Measurements from ENCODE around the gene TRABD.

The TRABD gene

DNA sequence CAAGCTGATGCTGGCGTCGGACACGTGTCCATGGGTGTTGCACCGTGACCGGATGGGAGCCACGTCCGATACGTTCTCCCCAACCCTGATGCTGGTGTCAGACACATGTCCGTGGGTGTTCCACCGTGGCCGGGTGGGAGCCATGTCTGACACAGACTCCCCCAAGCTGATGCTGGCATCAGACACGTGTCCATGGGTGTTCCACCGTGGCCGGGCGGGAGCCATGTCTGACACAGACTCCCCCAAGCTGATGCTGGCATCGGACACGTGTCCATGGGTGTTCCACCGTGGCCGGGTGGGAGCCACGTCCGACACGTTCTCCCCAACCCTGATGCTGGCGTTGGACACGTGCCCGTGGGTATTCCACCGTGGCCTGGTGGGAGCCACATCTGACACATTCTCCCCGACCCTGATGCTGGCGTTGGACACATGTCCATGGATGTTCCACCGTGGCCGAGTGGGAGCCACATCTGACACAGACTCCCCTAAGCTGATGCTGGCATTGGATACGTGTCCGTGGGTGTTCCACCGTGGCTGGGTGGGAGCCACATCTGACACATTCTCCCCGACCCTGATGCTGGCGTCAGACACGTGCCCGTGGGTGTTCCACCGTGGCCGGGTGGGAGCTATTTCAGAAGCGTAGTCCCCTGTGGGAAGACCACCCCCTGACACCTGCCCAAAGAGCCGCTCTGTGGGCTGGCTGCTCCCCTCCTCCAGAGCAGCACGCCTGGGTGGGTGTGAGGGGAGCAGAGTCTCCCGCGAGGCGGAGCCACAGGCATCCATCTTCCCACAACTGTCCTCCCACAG is 35.1 kb downstream of the TRABD start:
- DNase-seq, result no peak

DNA sequence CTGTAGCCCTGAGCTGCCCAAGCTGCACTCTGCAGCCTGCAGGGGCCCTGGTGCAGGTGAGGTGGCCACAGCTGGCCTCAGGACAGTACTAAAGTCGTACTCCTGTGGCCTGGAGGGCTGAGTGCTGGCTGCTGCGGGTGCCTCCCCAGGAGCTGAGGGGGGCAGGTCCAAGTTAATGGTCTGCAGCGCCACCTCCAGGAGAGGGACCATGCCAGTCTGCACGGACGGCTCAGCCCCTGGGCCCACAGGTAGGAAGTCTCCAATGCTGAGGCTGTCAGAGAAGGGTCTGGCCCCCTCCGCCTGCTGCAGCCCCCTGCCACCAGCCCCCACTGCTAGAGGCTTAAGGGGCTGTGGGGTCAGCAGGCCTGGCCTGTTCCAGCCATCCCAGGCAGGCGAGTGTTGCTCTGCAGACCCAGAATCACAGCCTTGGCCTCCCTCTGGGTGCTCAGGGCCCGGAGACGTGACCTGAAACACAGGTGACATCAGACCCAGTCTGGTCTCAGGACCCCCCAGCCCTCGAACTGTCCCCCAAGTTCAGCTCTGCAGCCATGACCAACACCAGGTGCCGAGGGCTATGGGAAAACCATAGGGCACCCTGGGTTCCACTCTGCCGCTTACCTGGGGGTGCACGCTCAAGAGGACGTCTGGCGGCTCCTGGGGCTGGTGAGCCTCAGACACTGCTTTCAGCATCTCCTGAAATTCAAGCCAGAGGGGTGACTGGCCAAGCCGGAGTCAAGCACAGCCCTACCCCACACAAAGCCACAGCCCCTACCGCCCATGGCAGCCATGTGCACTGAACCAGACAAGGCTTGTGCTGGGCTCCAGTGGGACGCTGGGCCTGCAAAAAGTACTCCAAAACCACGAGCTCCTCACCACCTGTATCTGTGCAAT is 35.9 kb downstream of the TRABD start:
- DNase-seq, result no peak

DNA sequence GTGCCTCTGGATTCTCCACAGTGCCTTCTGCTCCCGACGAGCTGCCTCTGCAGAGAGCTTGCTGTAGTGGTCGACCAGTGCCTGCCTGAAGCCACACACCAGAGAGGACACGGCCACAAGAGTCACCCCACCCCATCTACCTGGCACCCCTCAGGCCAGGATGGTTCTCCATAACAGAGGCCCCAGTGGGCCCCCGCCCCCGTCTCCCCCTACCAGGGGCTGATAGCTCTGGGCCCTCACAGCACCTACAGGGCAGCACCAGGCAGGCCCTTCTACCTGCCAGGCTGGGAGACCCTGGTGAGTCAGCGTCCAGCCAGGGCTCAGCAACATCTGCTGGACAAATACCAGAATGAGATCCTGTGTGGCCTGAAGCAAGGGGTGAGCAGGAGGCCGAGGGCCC is 36.8 kb downstream of the TRABD start:
- DNase-seq, result no peak

DNA sequence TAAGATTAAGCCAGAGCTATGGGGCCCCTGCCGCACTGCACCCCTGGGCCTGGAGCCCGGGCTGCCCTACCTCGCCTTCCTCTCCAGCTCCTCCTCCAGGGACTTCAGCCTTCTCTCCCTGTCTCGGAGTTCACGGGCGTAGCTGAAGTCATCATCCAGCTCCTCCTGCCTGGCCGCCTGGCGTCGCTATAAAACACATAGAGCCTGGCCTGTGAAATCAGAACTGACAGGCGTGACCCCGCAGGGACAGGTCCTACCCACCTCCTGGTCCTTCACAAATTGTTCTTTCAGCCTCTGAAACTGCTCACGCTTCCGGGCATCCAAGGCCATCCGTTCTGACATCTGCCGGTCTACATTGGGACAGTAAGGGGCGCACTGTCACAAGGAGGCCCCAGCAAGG is 38.4 kb downstream of the TRABD start:
- DNase-seq, result no peak

DNA sequence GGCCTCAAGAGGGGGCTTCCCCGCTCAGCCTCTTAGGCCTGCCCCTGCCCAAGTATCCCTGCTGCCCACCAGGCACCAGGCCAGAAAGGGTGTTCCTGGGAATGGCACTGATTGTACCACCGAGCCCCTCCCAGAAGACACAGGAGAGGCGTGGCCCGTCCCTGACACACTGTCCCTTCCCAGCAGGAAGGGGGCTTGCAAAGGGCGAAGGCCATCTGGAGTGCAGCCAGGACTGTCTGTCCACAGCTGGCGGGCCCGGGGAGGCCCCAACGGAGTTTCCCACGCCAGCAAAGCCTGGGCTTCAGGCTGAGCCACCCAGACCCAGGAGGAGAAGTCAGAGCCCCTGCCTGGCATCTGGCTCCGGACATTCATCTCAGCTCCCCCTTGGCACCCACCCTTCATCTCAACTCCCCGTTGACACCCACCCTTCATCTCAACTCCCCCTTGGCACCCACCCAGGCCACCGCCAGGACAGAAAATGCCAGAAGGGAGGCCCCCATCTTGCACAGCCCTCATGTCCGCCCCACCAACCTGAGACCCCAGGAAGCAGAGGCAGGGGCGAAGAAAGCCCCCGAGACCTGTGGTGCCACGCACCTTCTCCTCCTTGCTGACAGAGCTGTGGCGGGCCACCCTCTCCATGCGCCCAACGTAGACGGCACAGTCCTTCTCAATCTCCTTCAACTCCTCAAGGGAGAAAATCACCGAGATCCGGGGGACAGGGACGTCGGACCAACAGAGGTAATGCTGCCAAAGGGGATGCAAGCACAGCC is 39.7 kb downstream of the TRABD start:
- DNase-seq, result no peak

DNA sequence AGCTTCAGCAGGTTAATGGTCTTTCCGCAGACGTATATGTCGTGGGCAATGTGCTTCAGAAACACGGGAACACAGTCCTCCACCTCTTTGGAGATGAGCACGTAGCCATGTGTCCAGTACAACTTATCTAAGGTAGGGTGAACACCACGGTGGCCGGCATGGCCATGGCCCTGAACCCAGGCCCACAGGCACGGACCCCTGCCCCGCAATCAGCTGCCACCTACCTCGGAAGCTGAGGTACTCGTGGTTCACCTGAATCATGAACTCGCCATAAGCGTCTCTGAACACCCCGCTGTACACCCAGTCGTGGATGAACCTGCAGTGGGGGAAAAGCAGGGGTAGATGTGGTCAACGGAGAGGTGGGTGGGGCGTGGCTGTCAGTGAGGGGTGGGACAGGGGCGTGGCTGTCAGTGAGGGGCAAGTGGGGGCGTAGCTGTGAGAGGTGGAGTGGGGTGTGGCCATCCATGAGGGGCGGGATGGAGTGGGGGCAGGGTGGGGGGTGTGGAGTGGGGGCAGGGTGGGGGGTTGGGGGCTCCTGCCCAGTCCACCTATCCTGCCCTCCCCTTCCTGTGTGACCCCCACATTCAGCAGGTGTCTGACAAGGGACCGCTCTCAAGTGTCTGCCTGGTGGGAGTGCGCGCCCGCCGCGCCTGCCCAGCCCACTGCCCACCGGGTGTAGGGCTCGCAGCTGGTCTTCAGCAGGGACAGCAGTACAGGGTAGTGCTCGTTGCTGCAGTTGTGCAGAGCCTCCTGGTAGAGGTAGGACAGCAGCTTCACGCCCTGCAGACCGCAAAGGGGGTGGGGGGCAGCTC is 40.6 kb downstream of the TRABD start:
- DNase-seq, result no peak

DNA sequence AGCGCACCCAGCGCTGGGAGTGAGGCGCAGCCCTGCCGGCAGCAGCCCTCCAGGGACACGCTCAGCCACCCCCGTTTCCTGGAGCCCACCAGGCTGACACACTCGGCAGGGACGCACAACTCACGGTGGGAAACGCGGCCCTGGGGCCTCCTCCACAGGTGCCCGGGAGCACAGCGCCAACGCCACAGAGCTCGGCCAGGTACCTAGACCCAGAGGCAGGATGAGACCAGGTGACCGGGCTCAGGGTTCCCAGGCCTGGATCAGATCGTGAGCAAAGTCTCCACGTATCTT is 41.1 kb downstream of the TRABD start:
- no peak for DNase-seq

DNA sequence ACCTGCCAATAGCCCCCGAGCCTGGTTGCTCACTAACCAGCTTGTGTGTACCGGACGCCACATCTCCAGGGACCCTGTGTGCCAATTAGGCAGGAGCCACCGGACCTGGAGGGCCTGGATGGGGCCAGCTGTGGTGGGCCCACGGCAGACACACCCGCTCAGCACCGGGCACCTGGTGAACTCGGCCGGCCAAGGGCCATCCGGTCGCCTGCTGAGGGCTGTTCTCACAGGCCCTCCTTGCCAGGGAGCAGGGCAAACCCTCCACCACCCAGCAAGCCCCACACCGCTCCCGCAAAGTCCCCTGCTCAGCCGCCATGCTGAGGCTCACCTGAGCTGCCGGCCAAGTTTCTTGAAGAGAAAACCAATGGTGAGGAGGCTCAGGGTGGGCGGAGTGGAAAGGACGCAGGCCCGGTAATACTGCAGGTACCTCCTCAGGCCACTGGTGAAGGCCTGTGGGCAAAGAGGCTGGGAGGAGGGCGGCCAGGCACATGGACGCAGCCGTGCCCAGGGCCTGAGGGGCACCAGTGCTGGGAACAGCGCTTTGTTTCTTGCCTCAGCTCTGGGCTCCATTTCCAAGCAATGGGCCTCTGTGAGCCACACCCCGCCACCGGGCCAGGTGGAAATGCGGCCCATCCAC is 42.0 kb downstream of the TRABD start:
- no peak for DNase-seq

DNA sequence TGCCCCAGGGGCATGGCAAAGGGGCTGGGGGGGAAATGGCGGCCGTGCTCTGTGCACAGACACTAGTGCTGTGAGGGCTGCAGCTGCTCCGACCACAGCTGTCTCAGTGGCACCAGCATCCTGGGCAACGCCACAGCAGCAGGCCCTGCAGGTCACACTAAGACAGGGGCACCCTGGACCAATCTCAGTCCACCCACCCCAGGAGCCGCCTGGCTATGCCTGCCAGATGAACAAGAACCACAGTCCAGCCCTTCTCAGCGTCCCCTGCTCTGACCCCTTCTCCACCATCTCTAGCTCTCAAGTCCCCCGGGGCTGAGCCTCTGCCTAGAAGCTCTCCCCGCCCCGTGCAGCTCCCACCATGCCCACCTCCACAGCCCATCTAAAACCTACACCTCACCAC is 42.7 kb downstream of the TRABD start:
- no peak for DNase-seq

DNA sequence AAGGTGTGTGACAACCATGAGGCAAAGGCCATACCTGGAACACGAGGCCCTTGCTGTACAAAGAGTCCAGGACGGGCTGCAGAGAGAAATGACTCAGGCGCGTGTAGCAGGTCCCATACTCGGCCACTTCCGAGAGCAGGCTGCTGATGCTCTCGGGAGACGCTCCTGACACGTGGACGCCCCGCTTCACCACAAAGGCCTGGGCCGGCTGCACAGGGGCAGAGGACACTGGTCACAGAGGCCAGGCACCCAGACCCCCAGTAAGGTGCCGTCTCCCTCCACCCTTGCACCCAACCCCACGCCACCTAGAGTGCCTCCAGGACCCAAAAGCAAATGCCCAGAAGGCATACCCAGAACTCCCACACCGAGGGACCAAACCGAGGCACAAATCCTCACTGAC is 43.7 kb downstream of the TRABD start:
- DNase-seq, result no peak

DNA sequence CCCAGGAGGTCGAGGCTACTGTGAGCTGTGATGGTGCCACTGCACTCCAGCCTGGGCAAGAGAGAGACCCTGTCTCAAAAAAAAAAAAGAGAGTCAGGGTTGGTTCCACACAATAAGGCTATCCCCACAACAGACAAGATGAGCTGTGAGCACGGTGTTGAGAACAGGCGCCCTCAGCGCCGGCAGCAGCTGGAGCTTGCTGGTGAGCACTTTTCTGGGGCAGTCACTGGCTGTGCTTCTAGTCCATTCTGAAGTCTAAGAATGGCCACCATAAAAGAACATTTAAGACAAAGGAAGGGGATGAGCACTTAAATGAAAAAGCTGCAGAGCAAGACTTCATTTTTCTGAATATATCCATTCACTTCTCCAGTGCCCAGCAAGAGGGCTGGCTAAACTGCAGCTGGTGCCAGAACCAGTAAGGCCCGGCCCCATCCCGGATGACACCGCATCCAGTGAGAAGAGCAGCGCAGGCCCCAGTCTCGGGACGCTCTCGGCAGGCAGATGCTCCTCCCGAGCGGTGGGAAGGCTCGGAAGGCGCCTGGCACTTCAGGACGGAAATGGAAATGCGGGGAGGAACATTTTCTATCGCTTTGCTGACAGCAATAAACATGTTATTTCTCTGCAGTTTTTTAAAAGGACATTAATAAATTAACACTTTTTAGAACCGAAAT is 46.9 kb downstream of the TRABD start:
- no peak for DNase-seq

DNA sequence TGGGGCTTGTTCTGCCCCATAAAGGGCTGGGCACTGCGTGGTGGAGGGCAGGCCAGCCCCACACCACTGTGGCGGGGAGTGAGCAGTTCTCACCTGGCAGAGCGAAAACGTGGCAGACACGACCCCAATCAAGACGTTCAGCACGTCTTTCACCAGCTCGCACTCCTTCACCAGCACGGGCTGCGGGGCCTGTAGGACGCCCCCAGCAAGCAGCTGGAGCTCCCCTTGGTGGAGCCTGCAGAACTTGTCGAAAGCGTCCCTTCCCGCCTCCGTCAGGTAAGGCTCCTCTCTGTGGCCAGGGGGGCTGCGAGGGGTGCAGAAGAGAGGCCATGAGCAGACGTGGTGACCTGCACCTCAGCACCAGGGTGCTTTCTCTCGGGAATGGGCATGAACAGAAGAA is 47.5 kb downstream of the TRABD start:
- DNase-seq, result no peak

DNA sequence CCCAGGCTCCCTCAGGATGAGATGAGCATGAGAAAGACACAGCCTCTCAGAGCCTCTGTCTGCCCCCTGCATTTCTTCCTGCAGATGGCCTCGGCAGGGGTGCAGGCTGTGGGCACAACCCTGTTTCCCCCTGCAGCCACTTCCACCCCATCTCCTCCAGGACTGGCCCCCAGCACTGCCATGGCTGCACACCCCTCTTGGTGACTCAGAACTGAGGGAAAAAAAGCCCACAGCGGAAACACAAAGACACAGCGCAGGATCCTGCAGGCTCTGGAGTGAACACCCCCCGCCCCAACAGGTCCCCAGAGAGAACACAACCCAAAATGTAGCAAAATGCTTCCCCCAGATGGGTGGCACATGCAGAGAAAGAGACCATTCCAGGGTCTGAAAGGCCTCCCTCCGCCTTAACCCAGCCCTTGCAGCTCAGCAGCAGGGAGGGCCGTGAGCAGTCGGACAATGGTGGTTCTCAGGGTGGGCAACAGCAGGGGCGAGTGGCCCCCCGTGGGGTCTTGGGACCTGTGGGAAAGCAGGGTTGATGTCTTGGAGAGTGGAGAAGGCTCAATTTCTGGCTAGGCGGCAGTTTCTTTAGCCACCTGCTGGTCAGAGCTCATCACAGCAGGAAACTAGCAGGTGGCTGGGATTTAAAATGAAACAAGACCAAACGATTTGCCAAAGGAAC is 51.2 kb downstream of the TRABD start:
- DNase-seq, result no peak

DNA sequence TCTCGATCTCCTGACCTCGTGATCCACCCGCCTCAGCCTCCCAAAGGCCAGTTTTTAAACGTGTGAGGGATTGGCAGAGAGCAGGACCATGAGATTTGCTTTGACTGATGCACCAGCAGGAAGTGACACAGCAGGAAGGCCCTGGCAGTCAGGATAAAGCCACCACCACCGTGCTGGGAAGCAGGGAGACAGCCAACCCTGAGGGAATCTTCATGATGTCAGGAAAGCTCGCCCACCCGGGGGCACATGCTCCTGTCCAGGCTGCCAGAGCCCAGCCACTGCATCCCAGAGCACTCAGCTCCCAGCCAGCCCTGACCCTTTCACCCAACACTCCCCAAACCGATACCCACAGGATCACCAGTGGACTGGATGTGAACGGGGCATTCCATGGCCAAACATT is 53.0 kb downstream of the TRABD start:
- no peak for DNase-seq

DNA sequence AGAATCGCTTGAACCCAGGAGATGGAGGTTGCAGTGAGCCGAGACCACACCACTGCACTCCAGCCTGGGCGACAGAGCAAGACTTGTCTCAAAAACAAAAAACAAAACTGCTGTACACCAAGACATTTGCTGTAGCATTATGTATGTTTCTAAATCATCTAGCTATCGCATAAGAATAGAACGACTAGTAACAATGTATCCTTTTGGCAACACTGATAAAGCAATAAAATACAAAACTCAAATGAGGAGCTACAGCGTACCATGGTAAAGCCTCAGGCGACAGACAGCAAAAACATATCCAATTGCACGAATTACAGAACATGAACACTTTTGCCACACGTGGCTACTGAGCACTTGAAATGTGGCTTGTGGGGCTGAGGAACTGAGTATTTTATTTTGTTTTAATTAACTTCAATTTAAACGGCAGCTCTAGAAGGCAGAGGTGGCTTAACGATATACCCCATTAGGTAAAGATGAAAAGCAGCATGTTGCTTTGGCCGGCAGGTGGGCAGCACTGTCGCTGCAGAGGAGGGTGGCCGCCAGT is 56.8 kb downstream of the TRABD start:
- DNase-seq, result no peak

DNA sequence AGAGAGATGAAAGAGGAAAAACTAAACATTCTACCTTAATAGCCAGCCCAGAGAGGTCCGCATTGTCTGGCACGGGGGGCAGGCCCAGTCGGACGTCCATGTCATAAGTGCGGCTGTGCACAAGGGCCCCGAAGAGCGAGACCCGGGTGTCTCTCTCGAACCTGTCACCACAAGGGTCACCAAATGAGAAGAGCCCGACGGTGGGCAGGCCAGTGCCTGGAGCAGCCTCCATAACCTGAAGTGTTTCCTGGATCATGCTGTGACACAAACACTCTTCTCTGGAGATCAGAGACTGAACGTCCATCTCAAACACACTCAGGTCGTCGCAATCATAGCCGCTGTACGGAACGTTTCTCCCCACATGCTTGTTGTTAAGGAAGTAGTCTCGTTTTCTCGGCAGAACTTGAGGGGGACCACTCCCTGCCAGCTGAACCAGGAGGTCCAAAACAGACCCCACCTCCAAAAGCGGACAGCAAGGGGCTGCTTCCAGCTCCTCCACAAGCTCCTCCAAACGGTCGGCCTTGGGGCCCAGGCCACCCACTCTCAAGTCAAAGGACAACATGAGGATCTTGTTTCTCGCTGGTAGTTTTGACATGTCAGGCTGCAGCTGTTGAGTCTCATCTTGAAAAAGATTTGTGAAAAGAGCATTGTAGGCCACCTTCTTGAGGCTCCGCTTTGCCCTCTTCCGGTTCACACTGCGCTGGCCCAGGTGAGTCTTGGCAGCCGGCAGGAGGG is 58.1 kb downstream of the TRABD start:
- no peak for DNase-seq

DNA sequence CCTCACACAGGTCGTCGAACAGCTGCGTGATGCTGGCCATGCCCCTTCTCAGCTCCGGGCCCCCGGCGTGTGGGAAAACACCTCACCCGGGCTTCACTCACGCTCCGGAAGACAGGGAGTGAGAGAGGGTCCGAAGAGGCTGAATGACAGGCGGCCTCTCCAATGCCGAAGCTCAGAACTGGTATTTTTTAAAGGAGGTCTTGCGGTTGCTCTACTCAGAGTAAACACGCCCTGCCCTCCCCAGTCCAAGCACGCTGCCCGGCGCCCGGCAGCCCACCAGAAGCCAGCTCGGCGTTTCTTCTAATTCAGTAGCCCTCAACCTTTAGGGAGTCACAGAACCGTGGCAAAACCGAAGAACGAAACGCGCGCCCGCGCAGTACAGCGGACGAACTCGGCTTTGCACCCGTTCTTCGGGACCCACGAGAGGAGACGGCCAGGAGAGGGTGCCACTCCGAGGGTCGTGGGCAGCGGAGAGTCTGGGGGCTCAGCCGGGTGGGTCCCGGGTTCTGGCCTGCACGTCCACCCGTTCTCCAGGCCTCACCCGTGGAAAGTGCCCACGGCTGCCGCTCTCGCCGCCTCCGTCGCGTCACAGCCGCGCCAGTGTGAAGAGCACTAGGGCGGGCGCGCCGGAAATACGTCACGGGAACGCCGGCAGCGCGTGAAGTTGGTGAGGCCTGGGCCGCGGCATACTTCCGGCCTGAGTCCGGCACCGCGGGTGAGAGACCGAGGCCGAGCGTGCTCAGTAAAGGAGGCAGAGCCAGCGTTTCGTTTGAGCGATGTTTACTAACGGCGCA is 58.9 kb downstream of the TRABD start, which contains the start of gene TUBGCP6:
Gene TUBGCP6, minus strand, starts transcription at position 604 of the 794 bp plus-strand sequence. Its CDS starts 564 bp downstream, at position 40.
- DNase-seq, result peak; percentile 92

DNA sequence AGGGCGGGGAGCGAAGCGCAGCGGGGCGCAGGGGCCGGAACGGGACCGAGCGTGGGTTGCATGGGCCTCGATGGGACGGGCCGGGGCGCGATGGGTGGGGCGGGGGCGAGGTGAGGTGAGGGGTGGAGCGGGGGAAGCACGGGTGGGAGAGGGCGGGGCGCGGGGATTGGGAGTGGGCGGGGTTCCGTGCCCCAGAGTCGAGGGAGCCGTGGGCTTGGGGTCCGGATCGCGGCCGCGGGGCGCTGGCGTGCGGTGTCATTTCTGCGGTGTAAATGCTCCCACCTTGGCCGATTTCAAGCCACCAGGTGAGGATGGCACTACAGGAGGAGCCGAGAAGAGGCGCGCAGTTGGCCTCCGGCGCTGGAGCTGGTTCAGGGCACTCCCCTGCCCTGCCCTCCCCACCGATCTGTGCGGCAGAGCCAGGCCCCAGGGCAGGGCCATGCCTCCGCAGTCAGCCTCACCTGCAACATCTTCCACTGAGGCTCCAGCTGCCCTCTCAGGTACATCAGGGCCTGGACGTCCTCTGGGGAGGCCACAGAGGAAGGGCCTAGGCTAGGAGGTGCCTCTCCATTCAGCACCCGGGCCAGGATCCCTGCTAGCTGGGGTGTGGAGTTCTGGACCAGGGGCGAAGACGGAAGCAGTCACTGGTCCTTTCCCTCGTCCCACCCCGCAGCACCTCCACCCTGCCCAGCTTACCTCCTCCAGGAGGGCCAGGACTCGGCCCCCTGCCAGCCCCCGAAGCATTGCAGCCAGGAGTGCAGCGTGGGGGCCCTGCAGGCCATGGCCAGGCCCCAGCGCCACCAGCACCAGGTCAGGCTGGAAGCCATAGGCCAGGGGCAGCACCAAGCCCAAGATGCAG is 59.7 kb downstream of the TRABD start:
- no peak for DNase-seq

Data from CD4-positive, alpha-beta T cell treated with Interleukin-12 subunit alpha and Interleukin-12 subunit beta, for 1 hour (primary cell).